ENCODE results near the gene TRIM72. TPM values are rescaled to one million over a fixed set of nuclear protein-coding genes. Genes with fewer than 3 reads are reported as not detected.

Gene TRIM72
- total RNA-seq, 1 experiment from 2014 or later, result 1.2 TPM

GRCh38 chr16:31214708-31215286 is 878 bp downstream of the TRIM72 start:
- Mint-ChIP-seq H3K36me3 (ENCODE audit: insufficient read depth in 1 of 3, low read depth in 3 of 3) (no peaks in the 10 kb centered on the region; a peak in 1 of 7 replicates), H3K9me3 (no peaks in the 10 kb centered on the region; a peak in 1 of 5 replicates), H3K4me3 (peak overlapping the region; percentile 66 to 84), H3K27me3 (ENCODE audit: low read depth) (peaks cover 70% of the 10 kb centered on the region), H3K4me1 (peaks cover 23 to 24% of the 10 kb centered on the region in 2 experiments), H3K27ac (peak overlapping the region in 1 of 3 experiments; percentile 55; a peak in 1 of 7 replicates)
- no peaks in the 10 kb centered on the region for H3K79me2 ChIP-seq (ENCODE audit: insufficient read depth, low read length)
- no peaks in the 10 kb centered on the region for H4K20me1 ChIP-seq (ENCODE audit: control insufficient read depth, insufficient read depth, insufficient read length)
- no peak overlapping the region for H3K23ac ChIP-seq (ENCODE audit: insufficient read length, low read depth, low read length)
- no peak overlapping the region for H3K56ac ChIP-seq (ENCODE audit: insufficient read length, low read depth, low read length)
- TF ChIP-seq CTCF (conservative IDR thresholded peaks at IDR 0.05), result no peak; the same call in 2 of the 3 replicates
- H3K23me2 ChIP-seq (ENCODE audit: insufficient read length, low read depth, low read length, poor library complexity, severe bottlenecking), result peaks cover 26% of the 10 kb centered on the region
- no peak overlapping the region for H4K5ac ChIP-seq (ENCODE audit: insufficient read length, low read depth, low read length)
- H3K14ac ChIP-seq (ENCODE audit: insufficient read depth, low read length), result peak overlapping the region; percentile 10
- no peak overlapping the region for H2AFZ ChIP-seq (ENCODE audit: low read length)
- DNase-seq, result peak; percentile 45
- no CpG with 5 or more reads among the region's 58 CpGs for WGBS (ENCODE audit: extremely low coverage, insufficient read length, low lambda C conversion rate)
- H4K91ac ChIP-seq (ENCODE audit: insufficient read length, low read depth, low read length), result no peak overlapping the region
- no peak overlapping the region for H2BK20ac ChIP-seq (ENCODE audit: low read depth, low read length, poor library complexity, severe bottlenecking)
- no peak overlapping the region for H3T11ph ChIP-seq (ENCODE audit: low read length)
- no peaks in the 10 kb centered on the region for H3K9me3 ChIP-seq (ENCODE audit: control insufficient read depth, low read depth, low read length)
- peaks cover 15% of the 10 kb centered on the region; the same call in 1 of the 2 replicates for H3K27me3 ChIP-seq (ENCODE audit: insufficient read depth, low read length)
- no peak overlapping the region for H3K4ac ChIP-seq (ENCODE audit: low read depth, low read length)
- no peak overlapping the region for H2AK5ac ChIP-seq (ENCODE audit: insufficient read length, low read length)
- no peak overlapping the region for H3K27ac ChIP-seq (ENCODE audit: insufficient read length, low read depth, low read length)
- peak overlapping the region; percentile 72 for H3K4me2 ChIP-seq (ENCODE audit: insufficient read depth, insufficient read length, low read length)
- no peak overlapping the region for H3K9ac ChIP-seq (ENCODE audit: extremely low read depth, insufficient read length, low read length)
- peak overlapping the region; percentile 49 for H3K18ac ChIP-seq (ENCODE audit: insufficient read length, low read depth, low read length)
- no peaks in the 10 kb centered on the region for H3K4me1 ChIP-seq (ENCODE audit: insufficient read depth, low read length)
- H3K79me1 ChIP-seq (ENCODE audit: insufficient read depth, low read depth, low read length, poor library complexity, severe bottlenecking), result no peaks in the 10 kb centered on the region
- no peak overlapping the region for H2BK15ac ChIP-seq (ENCODE audit: low read depth, low read length)
- H4K8ac ChIP-seq (replicated peaks; ENCODE audit: insufficient read length, low read depth, low read length), result no peak overlapping the region
- H2BK120ac ChIP-seq (ENCODE audit: low read depth, low read length, poor library complexity, severe bottlenecking), result no peak overlapping the region
- H2BK12ac ChIP-seq (ENCODE audit: insufficient read length, low read depth, low read length), result no peak overlapping the region
- H2BK5ac ChIP-seq (ENCODE audit: insufficient read length, low read length), result no peak overlapping the region
